AG04450 (cell line): ENCODE results near the gene TLX3. TPM values are rescaled to one million over a fixed set of nuclear protein-coding genes. Genes with fewer than 3 reads are reported as not detected.

Experiments used
- CTCF ChIA-PET: fragments of 300-600, 350-600 bp; formaldehyde crosslinking; extraction: SDS; loops from one replicate; lab custom pipeline; 2022; ENCODE audit warnings: antibody characterized with exemption, inconsistent platforms; lab: Charles Lee
- POLR2A ChIA-PET: fragments of 350-600 bp; formaldehyde crosslinking; extraction: SDS; loops from one replicate; lab custom pipeline; 2021; ENCODE audit warnings: antibody characterized with exemption, inconsistent platforms; lab: Yijun Ruan, JAX
- DNase-seq: peaks from one replicate; pipeline ENCODE4 v3.0.0-alpha.2; 2011; ENCODE audit warnings: low read depth, low spot score
- H3K27ac ChIP-seq: one replicate; pipeline ENCODE4 v1.5.1; 2012; ENCODE audit warnings: low read depth, low read length, control low read depth
- H3K27me3 ChIP-seq: one replicate; pipeline ENCODE4 v1.6.0; 2012; ENCODE audit warnings: low read length; ENCODE audit not compliant: control insufficient read depth, insufficient read depth
- H3K4me3 ChIP-seq: 2 replicates; pipeline ENCODE4 v1.5.1; 2011; ENCODE audit warnings: mild to moderate bottlenecking, low read depth, low read length, control low read depth
- H3K9me3 ChIP-seq: 2 replicates; pipeline ENCODE4 v1.5.1; 2012; ENCODE audit warnings: low read length; ENCODE audit not compliant: control insufficient read depth, insufficient read depth
- CTCF ChIP-seq: IDR thresholded peaks from 2 replicates; pipeline ENCODE4 v1.5.1; 2011; ENCODE audit warnings: low read depth, low read length, control low read depth, inconsistent platforms
- polyA plus RNA-seq: library from polyadenylated mRNA; depleted of rRNA; stranded (reverse); fragments of >200 nt; gene quantifications from 2 replicates; pipeline ENCODE4 v1.2.3, GENCODE V29; 2011

TLX3 gene
- polyA plus RNA-seq, 1 experiment, result not detected

GRCh38 chr5:171342362-171343111 is 33.5 kb downstream of the TLX3 start:
- peak; percentile 32 for DNase-seq
- Histone ChIP-seq H3K4me3 (no peak overlapping the region), H3K27me3 (peaks cover 7% of the 10 kb centered on the region), H3K27ac (no peak overlapping the region), H3K9me3 (no peaks in the 10 kb centered on the region)
- ChIA-PET CTCF (interaction anchor here (0.5 to 15.3 kb wide), 38 partner anchors 10 to 602 kb away, joined by 3 to 387 read pairs (median 4); no protein-coding TSS in a partner anchor), POLR2A (no interaction called here)
- TF ChIP-seq CTCF, result peak; percentile 76

GRCh38 chr5:171344936-171345608 is 36.0 kb downstream of the TLX3 start:
- Histone ChIP-seq H3K27me3 (peaks cover 5% of the 10 kb centered on the region), H3K27ac (no peak overlapping the region), H3K9me3 (no peaks in the 10 kb centered on the region), H3K4me3 (no peak overlapping the region)
- POLR2A ChIA-PET, result no interaction called here
- DNase-seq, result no peak
- TF ChIP-seq CTCF, result no peak
- CTCF ChIA-PET, result interaction anchor here (4.5 to 15.3 kb wide), 2 partner anchors 134 to 535 kb away, joined by 26 to 387 read pairs; no protein-coding TSS in a partner anchor

- CTCF ChIA-PET, result interaction anchor here (1.2 to 2.8 kb wide), 2 partner anchors 9 to 15 kb away, joined by 3 to 21 read pairs; no protein-coding TSS in a partner anchor
- POLR2A ChIA-PET, result no interaction called here
- no peak overlapping the region for H3K4me3 ChIP-seq
- H3K27ac ChIP-seq, result no peak overlapping the region
- no peak for TF ChIP-seq CTCF
- DNase-seq, result no peak
- H3K27me3 ChIP-seq, result peaks cover under 1% of the 10 kb centered on the region
- H3K9me3 ChIP-seq, result no peaks in the 10 kb centered on the region
These were observed 42.6 kb downstream of the TLX3 start for GRCh38 chr5:171351536-171352073.

- H3K27ac ChIP-seq, result no peak overlapping the region
- no peak for DNase-seq
- CTCF ChIA-PET, result no interaction called here
- H3K9me3 ChIP-seq, result no peaks in the 10 kb centered on the region
- POLR2A ChIA-PET, result no interaction called here
- no peaks in the 10 kb centered on the region for H3K27me3 ChIP-seq
- H3K4me3 ChIP-seq, result no peak overlapping the region
- no peak for TF ChIP-seq CTCF
These were observed 46.3 kb downstream of the TLX3 start for GRCh38 chr5:171355302-171355724.
